Endometrial microvascular endothelial cells (primary cell): ENCODE results near the gene MYL12B. TPM values are rescaled to one million over a fixed set of nuclear protein-coding genes. Genes with fewer than 3 reads are reported as not detected.
"Not testable (repeated sequence)": the region's sequence is repeated elsewhere in the genome, so short reads cannot be mapped to it uniquely, and the experiment has no call there.

ENCODE experiments used
- in situ Hi-C: cut with HindIII; loops from 2 replicates; pipeline ENCODE4 v1.10.0; 2017; ENCODE audit warnings: low sequenced_read_pairs, low pct_unique_long_range_greater_than_20kb; ENCODE audit errors: inconsistent ontology term
- total RNA-seq: library from RNA; depleted of rRNA; stranded (reverse); fragments of >200 nt; gene quantifications from one replicate; pipeline ENCODE4 v1.2.3, GENCODE V29; 2015; ENCODE audit errors: inconsistent ontology term

Gene MYL12B
- total RNA-seq, 1 donor from 2014 or later: 666 TPM

DNA sequence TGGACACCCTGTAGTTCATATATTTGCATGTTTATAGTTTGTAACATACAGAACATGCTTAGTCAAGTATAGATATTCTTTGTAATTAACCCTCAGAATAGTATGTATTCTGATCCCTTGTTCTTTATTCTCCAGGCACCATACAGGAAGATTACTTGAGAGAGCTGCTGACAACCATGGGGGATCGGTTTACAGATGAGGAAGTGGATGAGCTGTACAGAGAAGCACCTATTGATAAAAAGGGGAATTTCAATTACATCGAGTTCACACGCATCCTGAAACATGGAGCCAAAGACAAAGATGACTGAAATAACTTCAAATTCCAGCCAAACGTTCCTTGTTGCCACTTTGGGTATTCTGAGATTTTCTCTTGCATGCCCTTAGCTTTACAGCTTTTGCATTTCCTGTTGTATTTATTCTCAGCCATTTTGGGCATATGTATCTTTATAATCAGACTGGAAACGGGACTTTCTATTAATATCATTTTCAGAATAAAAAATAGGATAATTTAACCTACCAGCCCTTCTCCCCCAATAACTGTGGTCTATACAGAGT, 6.2 kb upstream of the MYL12B start:
- in situ Hi-C loops: loop anchor here (25.0 kb wide), 1 partner anchor 207 kb away; the partner anchor contains the start of gene TGIF1

DNA sequence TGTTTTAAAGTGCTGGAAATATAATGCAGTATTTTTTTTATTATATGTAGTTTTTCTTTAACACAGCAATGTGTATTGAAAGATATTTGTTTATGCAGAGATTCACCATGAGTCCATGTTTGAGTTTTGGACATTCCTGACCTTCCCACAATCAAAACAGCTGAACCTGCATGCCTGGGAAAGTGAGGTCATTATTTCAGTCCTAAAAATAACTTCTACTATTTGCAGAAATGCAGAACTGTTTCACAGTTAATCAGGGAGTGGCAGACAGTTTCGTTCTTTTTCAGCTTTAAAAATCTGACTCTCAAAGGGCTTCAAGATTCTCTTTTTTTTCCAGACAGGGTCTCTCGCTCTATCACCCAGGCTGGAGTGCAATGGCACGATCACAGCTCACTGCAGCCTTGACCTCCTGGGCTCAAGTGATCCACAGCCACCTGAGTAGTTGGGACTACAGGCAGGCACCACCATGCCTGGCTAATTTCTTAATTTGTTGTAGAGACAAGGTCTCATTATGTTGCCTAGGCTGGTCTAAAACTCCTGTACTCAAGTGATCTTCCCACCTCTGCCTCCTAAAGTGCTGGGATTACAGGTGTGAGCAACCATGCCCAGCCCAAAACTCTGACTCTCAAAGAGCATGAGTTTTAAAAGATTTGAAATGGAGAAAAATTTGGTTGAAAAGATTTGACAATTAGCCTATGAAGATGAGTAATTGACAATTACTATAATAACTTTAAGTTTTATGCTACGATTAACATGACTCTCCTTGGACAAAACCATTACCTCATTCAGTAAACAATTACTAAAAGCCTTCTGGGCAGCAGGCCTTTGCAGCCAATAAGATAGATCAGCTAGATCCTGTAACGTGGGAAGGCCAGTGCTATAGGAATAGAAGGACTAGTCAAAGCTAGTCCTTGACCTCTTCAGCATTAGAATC, 5.0 kb upstream of the MYL12B start:
- in situ Hi-C loops: loop anchor here (25.0 kb wide), 1 partner anchor 205 kb away; the partner anchor contains the start of gene TGIF1

DNA sequence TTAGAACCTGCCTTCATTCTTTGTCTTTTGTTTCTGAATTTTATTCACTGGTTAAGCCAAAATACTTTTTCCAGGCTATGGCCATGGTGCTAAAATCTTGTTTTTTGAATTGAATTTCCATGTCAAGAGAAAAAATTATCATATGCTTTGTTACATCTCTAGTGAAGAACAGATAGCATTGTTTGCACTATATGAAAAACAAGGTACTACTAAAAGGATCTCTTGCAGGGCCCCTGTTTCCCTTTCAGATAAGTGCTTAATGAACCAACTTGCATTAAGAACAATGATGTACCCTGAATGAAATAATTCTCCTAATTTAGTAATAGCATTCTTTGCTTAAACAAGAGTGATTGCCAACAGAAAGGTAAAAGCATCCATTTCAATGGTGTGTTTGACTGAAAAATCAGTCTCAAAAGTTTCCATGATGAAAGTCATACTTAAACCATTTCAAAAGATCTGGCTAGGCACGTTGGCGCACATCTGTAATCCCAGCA, 4.3 kb upstream of the MYL12B start:
- in situ Hi-C loops: loop anchor here (25.0 kb wide), 1 partner anchor 205 kb away; the partner anchor contains the start of gene TGIF1

DNA sequence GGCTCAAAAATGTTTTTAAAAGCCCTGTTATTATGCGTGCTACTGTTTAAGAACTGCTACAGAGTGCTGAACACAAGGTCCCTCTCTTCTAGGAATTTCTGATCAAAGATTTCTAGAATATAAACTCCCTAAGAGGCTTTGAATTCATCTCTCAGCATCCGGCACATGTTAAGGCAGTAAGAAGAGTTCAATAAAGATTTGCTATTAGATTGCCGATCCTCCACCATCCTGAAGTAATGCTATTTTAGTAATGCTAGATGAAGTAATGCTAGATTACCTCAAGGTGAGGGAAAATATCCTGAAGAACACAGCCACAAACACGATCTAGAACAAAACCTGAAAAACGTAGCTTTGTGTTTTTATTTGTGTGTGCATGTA, 949 bp upstream of the MYL12B start:
- in situ Hi-C loops: loop anchor here (10.0 to 25.0 kb wide), 2 partner anchors 201 to 404 kb away; partner anchors contain the start of gene TGIF1

DNA sequence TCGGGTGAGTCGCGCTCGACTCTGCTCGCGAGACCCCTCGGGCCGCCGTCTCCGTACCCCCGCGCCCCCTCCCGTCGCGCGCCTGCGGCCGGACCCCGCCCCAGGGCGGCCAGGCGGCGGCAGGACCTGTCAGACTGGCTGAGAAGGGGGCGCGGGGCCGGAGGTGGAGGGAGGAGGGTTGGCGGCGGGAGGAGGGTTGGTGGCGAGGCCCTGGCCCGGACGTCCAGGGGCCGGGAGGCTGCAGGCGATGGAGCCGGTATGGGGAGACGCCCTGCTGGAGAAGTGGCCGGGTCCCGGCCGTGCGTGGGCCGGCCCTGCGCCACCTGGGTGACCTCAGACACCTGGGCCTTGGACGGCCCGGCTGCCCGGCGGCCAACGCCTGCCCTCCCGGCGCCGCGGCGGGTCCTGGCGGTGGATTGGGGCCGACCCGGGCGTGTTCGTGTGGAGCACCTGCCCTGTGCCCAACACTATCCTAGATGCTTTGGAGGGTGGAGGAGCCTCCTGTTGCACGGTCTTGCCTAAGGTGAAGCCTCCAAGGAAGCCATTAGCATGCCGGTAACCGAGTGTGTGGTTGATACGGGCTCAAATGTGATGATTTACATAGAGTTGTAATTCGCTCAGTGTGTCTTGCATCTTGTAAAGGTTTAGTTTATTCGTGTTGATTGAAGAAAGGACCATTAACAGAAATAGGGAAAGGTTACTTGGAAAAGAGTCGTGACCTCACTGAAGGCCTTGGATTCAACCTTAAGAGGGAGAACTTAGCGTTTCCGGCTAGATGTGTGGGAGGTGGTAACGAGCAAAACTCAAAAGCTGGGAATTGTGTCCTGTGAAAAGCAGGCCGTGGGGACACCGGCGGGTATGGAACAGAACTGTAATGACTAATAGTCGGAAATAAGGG, 550 bp downstream of the MYL12B start:
- in situ Hi-C loops: loop anchor here (10.0 to 25.0 kb wide), 2 partner anchors 200 to 402 kb away; partner anchors contain the start of gene TGIF1

DNA sequence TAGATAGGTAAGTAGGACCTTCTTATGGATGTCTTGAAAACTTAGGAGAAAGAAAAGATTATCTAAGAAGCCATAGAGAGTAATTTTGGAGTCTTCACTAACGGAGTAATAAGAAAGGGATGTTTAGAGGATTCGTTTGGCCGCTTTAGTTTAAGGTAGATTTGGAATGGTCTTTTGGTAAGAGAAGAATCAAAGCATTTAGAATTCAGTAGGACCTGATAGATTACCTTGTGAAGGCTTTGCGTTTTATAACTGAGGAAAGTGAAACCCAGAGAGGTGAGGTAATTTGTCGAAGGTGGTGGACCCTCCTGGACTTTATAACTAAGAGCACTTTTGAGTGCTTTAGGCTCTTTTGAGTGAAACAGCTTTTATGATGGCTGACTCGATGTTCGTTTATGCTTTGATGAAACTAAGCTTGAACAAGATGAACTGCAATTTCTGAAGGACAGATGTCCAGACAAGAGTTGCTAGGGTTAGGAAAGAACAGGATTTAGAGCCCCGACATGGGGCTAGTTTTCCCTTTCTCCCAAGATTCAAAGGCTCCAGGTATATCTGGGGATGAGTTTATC, 1.3 kb downstream of the MYL12B start:
- in situ Hi-C loops: loop anchor here (10.0 to 25.0 kb wide), 2 partner anchors 199 to 402 kb away; partner anchors contain the start of gene TGIF1

DNA sequence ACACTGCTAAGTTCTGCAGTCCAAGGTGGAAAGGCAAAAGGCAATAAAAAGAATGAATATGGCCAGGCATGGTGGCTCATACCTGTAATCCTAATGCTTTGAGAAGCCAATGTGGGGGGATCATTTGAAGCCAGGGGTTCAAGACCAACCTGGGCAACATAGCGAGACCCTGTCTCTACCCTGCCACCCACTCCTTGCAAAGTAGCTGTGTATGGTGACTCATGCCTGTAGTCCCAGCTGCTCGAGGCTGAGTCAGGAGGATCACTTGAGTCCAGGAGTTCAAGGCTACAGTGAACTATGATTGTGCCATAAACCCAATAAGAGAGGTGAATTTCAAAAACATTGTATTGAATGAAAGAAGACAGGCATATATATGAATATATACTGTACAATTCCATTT, 2.4 kb downstream of the MYL12B start:
- in situ Hi-C loops: loop anchor here (10.0 to 25.0 kb wide), 2 partner anchors 198 to 400 kb away; partner anchors contain the start of gene TGIF1

DNA sequence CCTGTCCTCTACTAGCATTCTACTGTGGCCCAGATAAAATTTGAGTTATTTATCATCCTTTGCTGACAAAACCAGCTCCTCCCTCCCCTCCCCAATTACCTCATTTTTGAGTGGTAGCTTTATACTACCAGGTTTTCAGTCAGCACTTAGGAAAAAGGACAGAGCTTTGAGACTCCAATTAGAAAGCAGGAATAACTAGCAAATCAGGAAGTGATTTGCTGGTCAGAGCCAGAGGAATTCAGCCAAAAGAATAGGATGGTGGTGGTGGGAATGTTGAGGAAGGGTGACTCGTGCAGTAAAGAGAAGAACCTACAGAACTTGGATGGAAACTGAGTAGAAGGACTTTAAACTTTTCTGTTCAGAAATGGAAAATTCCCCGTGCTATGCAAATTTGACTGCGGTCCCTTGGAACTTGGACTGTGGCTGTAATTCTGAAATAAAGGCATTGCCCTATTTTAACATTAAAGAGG, 3.7 kb downstream of the MYL12B start:
- in situ Hi-C loops: loop anchor here (10.0 to 25.0 kb wide), 2 partner anchors 197 to 399 kb away; partner anchors contain the start of gene TGIF1

DNA sequence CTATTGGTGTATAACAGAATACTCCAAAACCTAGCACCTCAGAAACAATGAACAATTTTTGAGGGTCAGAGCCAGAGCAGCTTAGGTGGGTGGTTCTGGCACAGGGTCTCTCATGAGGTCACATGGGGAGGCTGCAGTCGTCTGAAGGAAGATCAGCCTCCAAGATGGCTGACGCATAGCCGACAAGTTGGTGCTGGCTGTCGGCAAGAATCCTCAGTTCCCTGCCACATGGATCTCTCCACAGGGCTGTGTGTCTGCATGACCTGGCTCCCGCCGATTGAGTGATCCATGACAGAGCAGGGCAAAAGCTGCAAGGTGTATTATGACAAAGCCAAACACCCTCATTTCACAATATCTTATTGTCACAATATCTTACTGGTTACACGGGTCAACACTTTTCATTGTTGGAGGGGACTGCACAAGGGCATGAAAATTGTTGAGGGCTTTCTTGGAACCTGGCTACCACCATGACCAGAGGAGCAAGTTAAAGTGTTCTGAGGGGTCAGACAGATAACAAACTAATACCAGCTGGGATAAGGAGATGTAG, 4.2 kb downstream of the MYL12B start:
- in situ Hi-C loops: loop anchor here (10.0 to 25.0 kb wide), 2 partner anchors 196 to 399 kb away; partner anchors contain the start of gene TGIF1

DNA sequence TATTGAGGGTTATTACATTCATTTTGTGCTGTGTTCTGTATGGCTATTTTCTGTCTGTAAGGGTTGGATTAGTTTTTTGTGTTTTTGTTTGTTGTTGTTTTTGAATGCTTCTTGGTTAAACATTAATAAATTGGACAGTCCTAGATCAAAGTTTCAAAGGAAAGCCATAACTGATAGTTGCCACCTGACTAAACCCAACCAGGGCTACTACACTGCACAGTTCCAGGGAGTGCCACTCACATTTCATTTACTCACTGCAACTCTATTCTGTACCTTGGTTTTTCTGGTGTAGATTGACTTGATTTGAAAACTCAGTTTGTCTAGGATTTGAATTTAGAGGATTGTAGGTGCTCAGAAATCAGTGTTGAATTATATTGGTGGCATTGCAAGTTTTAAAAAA, 6.4 kb downstream of the MYL12B start:
- in situ Hi-C loops: loop anchor here (10.0 to 25.0 kb wide), 2 partner anchors 194 to 396 kb away; partner anchors contain the start of gene TGIF1

DNA sequence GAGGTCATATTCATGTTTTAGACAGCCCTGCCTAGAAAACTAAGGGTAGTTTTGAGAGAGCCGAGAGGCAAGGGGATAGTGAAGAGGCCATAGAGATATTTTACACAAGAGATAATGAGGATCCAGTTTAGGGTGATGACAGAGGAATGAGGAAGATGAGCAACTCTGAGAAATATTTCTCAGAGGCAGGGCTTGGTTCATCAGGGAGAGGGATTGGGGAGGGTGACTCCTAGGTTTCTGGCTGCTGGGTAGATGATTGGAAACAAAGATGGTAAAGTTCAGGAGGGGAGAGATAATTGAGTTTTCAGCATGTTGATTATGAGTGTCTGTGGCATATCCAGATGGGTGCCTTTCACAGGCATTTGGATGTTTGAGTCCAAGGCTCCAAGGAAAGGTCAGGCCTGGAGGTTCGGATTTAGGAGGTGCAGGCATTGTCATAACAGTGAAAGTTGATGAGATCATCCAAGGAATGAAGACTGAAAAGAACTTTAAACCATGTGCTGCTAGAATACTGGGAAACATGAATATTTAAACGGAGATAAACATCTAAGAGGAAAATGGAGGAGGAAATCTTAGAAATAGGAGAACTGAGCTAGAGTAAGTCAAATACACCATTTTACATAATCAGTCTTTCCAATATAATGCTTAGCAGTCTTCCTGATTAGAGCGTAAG, 7.4 kb downstream of the MYL12B start:
- in situ Hi-C loops: loop anchor here (10.0 to 25.0 kb wide), 2 partner anchors 193 to 395 kb away; partner anchors contain the start of gene TGIF1

DNA sequence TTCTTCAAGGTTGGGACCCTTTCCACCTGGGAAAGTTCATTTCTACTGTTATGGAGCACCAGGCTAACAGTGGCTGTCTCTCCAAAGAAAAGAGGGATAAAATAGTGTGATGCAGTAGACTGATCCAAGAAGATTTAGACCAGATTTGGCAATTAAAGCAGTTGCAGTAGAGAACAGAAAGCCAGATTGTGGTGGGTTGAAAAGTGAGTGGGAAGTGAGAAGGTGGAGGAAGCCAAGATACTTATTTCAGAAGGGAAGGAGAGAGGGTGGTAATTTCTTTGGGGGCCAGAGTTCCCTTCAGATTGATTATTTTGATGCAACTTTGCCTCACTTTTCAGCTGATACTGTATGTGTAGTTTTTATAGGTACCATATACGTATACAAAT, 8.0 kb downstream of the MYL12B start:
- in situ Hi-C loops: loop anchor here (10.0 to 25.0 kb wide), 2 partner anchors 192 to 395 kb away; partner anchors contain the start of gene TGIF1

DNA sequence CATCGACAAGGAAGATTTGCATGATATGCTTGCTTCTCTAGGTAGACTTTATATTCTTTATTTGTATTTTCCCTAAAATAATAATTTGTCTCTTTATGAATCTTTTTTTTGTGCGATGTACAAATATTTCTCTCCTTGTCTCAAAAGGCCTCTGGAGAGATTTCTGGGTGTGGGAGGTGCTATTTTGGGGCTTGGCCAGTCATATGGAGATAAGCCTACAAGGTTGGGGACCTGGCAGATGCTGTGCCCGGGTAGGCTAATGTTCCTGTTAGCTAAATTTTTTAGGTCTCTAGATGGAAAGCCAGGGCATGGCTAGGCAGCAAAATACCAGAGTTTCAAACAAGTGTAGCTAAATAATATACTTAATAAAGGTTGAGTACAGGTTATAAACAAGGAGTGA, 11.1 kb downstream of the MYL12B start:
- in situ Hi-C loops: loop anchor here (25.0 kb wide), 1 partner anchor 189 kb away; the partner anchor contains the start of gene TGIF1

DNA sequence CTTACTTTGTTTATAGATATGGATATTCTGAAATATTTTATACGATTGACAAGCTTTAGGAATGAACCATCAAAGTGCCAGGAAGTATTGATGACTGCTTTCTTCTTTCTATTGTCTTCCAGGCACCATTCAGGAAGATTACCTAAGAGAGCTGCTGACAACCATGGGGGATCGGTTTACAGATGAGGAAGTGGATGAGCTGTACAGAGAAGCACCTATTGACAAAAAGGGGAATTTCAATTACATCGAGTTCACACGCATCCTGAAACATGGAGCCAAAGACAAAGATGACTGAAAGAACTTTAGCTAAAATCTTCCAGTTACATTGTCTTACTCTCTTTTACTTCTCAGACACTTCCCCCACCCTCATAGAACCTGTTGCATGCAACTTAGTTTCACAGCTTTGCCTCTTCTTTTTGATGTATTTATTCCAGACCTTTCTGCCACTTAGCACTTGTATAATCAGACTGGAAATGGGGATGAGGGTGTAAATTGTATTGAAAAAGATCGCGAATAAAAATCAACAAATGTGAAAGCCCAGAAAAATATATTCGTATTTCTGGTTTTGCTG, 15.8 kb downstream of the MYL12B start:
- in situ Hi-C loops: not testable (repeated sequence)

DNA sequence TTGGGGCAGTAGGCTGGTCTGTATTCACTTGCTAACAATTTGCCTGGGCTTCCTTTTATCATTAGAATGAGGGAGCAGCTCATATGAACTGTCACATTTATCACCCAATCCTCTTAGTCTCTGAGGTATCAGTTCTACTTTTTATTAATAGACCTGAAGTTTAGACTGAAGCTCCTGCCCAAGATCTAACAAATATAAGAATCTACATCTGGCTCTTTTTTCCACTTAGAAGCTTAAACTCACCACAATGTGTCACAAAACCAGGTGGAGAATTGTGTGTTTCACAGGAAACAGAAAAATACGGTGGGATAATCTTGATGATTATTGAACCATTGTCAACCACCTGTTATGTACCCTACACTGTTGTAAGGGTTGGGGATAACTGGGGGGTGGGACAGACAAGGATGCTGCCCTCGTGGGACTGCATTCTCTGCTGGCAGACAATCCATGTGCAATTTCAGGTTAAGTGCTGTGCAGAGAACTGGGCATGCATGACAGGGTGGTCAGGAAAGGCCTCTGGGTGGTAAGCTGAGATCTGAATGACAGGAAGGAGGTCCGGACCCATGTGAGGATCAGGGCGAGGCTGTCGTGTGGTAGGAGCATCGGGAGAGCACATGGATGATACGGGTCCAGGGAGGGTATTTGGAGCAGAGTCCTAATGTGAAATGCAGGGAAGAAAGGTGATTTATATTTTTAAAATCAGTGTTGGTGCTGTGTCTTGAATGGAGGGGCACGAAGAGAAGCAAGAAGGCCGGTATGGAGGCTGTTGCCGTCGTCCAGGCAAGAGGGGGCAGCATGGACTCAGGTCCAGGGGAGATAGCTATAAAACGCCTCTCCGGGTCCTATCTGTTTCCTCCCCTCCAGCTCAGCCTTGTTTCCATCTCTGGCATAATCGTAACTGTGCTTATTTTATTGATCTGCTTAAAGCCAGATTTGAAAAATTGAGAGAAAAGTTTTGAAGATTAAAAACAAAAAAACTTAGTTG, 17.6 kb downstream of the MYL12B start:
- in situ Hi-C loops: no loop called here
